Adrenal gland (tissue), 12 donors: ENCODE measurements around the gene BLTP2. TPM values are rescaled to one million over a fixed set of nuclear protein-coding genes. Genes with fewer than 3 reads are reported as not detected.

Source experiments
- DNase-seq, 7 donors: peaks; one replicate each; pipeline ENCODE4 v3.0.0-alpha.2; 2019 to 2020
- H3K27ac ChIP-seq, 5 donors: fragments of 200-600 bp; sonication (generic) in 4 of 5; 1 replicate in 3 of 5; 2 replicates in 2 of 5; pipeline versions ENCODE4 v1.5.1 to v1.8.0; 2016 to 2020; ENCODE audit warnings: mild to moderate bottlenecking in 1 of 5
- H3K27me3 ChIP-seq: fragments of 200-600 bp; 2 replicates; pipeline ENCODE4 v1.8.0; 2021
- H3K36me3 ChIP-seq, 2 donors: fragments of 200-600 bp; replicated peaks in 1 of 2; 1 replicate in 1 of 2; 2 replicates in 1 of 2; pipeline versions ENCODE4 v1.5.1 to v1.8.0; 2018 to 2022
- H3K4me1 ChIP-seq, 2 donors: fragments of 200-600 bp; replicated peaks in 1 of 2; 1 replicate in 1 of 2; 2 replicates in 1 of 2; pipeline versions ENCODE4 v1.5.1 to v1.8.0; 2018 to 2021
- H3K4me3 ChIP-seq, 4 donors: fragments of 200-600 bp; sonication (generic) in 3 of 4; one replicate each; pipeline ENCODE4 v1.5.1; 2016 to 2018
- H3K9me3 ChIP-seq, 3 donors: fragments of 200-600 bp; sonication (generic) in 1 of 3; replicated peaks in 1 of 3; 1 replicate in 2 of 3; 2 replicates in 1 of 3; pipeline versions ENCODE4 v1.5.1 to v1.8.0; 2016 to 2021
- CTCF ChIP-seq, 6 experiments: fragments of 450-650 bp in 4 of 6; fragments of 200-600 bp in 2 of 6; sonication (generic) in 1 of 6; IDR thresholded peaks; 1 replicate in 5 of 6; 2 replicates in 1 of 6; pipeline versions ENCODE4 v1.5.1 to v1.8.0; 2016 to 2021; ENCODE audit warnings: antibody characterized with exemption in 6 of 6, mild to moderate bottlenecking in 2 of 6, moderate library complexity in 1 of 6
- POLR2A ChIP-seq, 2 donors: fragments of 450-650 bp; IDR thresholded peaks; one replicate each; pipeline ENCODE4 v1.6.1; 2017; ENCODE audit warnings: antibody characterized with exemption in 2 of 2, mild to moderate bottlenecking in 2 of 2, moderate library complexity in 1 of 2
- WGBS, 4 donors: extraction: QIAGEN DNeasy Blood & Tissue Kit in 2 of 4; methylation state at CpG; one replicate each; pipeline versions ENCODE4 v1.1.5 to v1.1.7; 2013 to 2017; 5-methylcytosine and 5-hydroxymethylcytosine counted together
- intact Hi-C, 2 donors: fragments of 100-400 bp; cut with DNase I; formaldehyde crosslinking; loops; one replicate each; pipeline versions ENCODE4 v1.14.1 to v1.15.0; 2022 to 2023
- polyA plus RNA-seq, 3 donors: library from polyadenylated mRNA; stranded (reverse); fragments of 200-250 nt in 2 of 3; fragments of 350-450 nt in 1 of 3; fragmentation: Illumina TruSeq in 1 of 3; extraction: RNeasy Lipid Tissue Mini Kit (QIAGEN cat#74804) in 1 of 3; gene quantifications; one replicate each; pipeline ENCODE4 v1.2.3, GENCODE V29; 2013 to 2014
- total RNA-seq, 9 donors: library from RNA; depleted of rRNA in 4 of 9; stranded (reverse); fragments of >200 nt in 4 of 9; fragments of 120-200 nt in 1 of 9; fragmentation: NEBNext Ultra II Directional in 1 of 9; extraction: Animal tissue kit (Norgen Biotek cat#: 25700) in 1 of 9; gene quantifications; one replicate each; pipeline versions ENCODE4 v1.1.0 to v1.2.4, GENCODE V29; 2013 to 2023
- donor health status: healthy with polysubstance abuse.
- donor health status: Bipolar disorder and iron deficiency.
- donor health status: DM: yes; HTN: yes; CAD: no.
- donor health status: DM: no; HTN: no; CAD: no.
- donor health status: DM: no; HTN: no; CAD: no.
- donor health status: DM: yes; HTN: yes; CAD: no.

Gene BLTP2
- total and polyA plus RNA-seq, 12 donors, result 27.8 to 228 (median 137) TPM

GRCh38 chr17:28682655-28683054, 37.7 kb upstream of the BLTP2 start:
- DNase-seq, result no peak
- Histone ChIP-seq H3K4me3 (no peak overlapping the region), H3K36me3 (peaks cover 0 to 100% of the 10 kb centered on the region in 2 donors), H3K27ac (no peak overlapping the region), H3K4me1 (peaks cover 3 to 8% of the 10 kb centered on the region in 2 donors), H3K27me3 (no peaks in the 10 kb centered on the region), H3K9me3 (no peaks in the 10 kb centered on the region)
- WGBS, 4 donors, result 84 to 95% (median 93%) methylated on average over 10 to 11 of the region's 11 CpGs
- no peak for TF ChIP-seq POLR2A (IDR thresholded peaks at IDR 0.05)
- intact Hi-C loops, result loop anchor here (5.0 to 10.0 kb wide), 2 partner anchors 40 to 48 kb away; no protein-coding TSS in a partner anchor

GRCh38 chr17:28675980-28676379, 31.0 kb upstream of the BLTP2 start:
- H3K27ac ChIP-seq, result no peak overlapping the region
- no peaks in the 10 kb centered on the region for H3K27me3 ChIP-seq
- WGBS, 4 donors, result 78 to 83% (median 82%) methylated on average over 7 of the region's 7 CpGs
- H3K4me1 ChIP-seq, result no peaks in the 10 kb centered on the region
- peaks cover 0 to 100% of the 10 kb centered on the region in 2 donors for H3K36me3 ChIP-seq
- H3K4me3 ChIP-seq, result no peak overlapping the region
- DNase-seq, result no peak
- intact Hi-C loops, result no loop called here
- H3K9me3 ChIP-seq, result no peaks in the 10 kb centered on the region
- no peak for TF ChIP-seq POLR2A (IDR thresholded peaks at IDR 0.05)
- no peak for TF ChIP-seq CTCF (IDR thresholded peaks at IDR 0.05)

- DNase-seq, result no peak
- Histone ChIP-seq H3K27ac (no peak overlapping the region), H3K4me1 (no peaks in the 10 kb centered on the region), H3K36me3 (peaks cover 0 to 100% of the 10 kb centered on the region in 2 donors), H3K27me3 (no peaks in the 10 kb centered on the region), H3K4me3 (no peak overlapping the region), H3K9me3 (no peaks in the 10 kb centered on the region)
- intact Hi-C loops, result no loop called here
- TF ChIP-seq POLR2A (IDR thresholded peaks at IDR 0.05), result no peak
- no peak for TF ChIP-seq CTCF (IDR thresholded peaks at IDR 0.05)
- 80 to 89% (median 84%) methylated on average over 3 of the region's 3 CpGs for WGBS, 4 donors
Observed at GRCh38 chr17:28675490-28675889, 30.5 kb upstream of the BLTP2 start.

GRCh38 chr17:28669918-28670317, 25.0 kb upstream of the BLTP2 start:
- Histone ChIP-seq H3K27ac (no peak overlapping the region), H3K4me1 (peaks cover 0 to 28% of the 10 kb centered on the region in 2 donors), H3K36me3 (peaks cover 0 to 53% of the 10 kb centered on the region in 2 donors), H3K9me3 (no peaks in the 10 kb centered on the region), H3K27me3 (no peaks in the 10 kb centered on the region), H3K4me3 (no peak overlapping the region)
- intact Hi-C loops, result no loop called here
- 76 to 100% (median 89%) methylated on average over 1 of the region's 1 CpG for WGBS, 4 donors
- TF ChIP-seq POLR2A (IDR thresholded peaks at IDR 0.05) (no peak), CTCF (IDR thresholded peaks at IDR 0.05) (no peak)
- DNase-seq, result no peak

GRCh38 chr17:28667870-28668269, 22.9 kb upstream of the BLTP2 start:
- DNase-seq, result no peak
- WGBS, 4 donors, result 79 to 90% (median 83%) methylated on average over 1 of the region's 1 CpG
- Histone ChIP-seq H3K27ac (no peak overlapping the region), H3K36me3 (peaks cover 0 to 33% of the 10 kb centered on the region in 2 donors), H3K9me3 (no peaks in the 10 kb centered on the region), H3K27me3 (no peaks in the 10 kb centered on the region), H3K4me1 (peaks cover 0 to 46% of the 10 kb centered on the region in 2 donors), H3K4me3 (no peak overlapping the region)
- TF ChIP-seq CTCF (IDR thresholded peaks at IDR 0.05), result no peak
- TF ChIP-seq POLR2A (IDR thresholded peaks at IDR 0.05), result no peak
- intact Hi-C loops, result no loop called here
